Tibial nerve (tissue), 4 donors: Measurements from ENCODE around the gene JUND. TPM values are rescaled to one million over a fixed set of nuclear protein-coding genes. Genes with fewer than 3 reads are reported as not detected.

Experiments
- DNase-seq, 2 donors: peaks; one replicate each; pipeline ENCODE4 v3.0.0-alpha.2; 2019; ENCODE audit warnings: low spot score in 2 of 2
- H3K27ac ChIP-seq, 4 donors: fragments of 200-600 bp; sonication (generic) in 3 of 4; one replicate each; pipeline ENCODE4 v1.5.1; 2017 to 2019; ENCODE audit warnings: mild to moderate bottlenecking in 1 of 4
- H3K27me3 ChIP-seq, 2 donors: fragments of 200-600 bp; sonication (generic) in 1 of 2; one replicate each; pipeline versions ENCODE4 v1.5.1 to v1.6.0; 2017 to 2019
- H3K36me3 ChIP-seq, 3 donors: fragments of 200-600 bp; sonication (generic); one replicate each; pipeline ENCODE4 v1.5.1; 2018 to 2019
- H3K4me1 ChIP-seq, 4 donors: fragments of 200-600 bp; sonication (generic) in 3 of 4; one replicate each; pipeline ENCODE4 v1.5.1; 2017 to 2019
- H3K4me3 ChIP-seq, 4 donors: fragments of 200-600 bp; sonication (generic) in 3 of 4; one replicate each; pipeline ENCODE4 v1.5.1; 2017 to 2019; ENCODE audit warnings: mild to moderate bottlenecking in 1 of 4, moderate library complexity in 1 of 4
- H3K9me3 ChIP-seq, 4 donors: fragments of 200-600 bp; sonication (generic) in 3 of 4; one replicate each; pipeline ENCODE4 v1.5.1; 2017 to 2019
- CTCF ChIP-seq, 5 experiments: fragments of 200-600 bp in 3 of 5; fragments of 450-650 bp in 2 of 5; sonication (generic) in 3 of 5; IDR thresholded peaks; one replicate each; pipeline ENCODE4 v1.5.1; 2016 to 2019; ENCODE audit warnings: antibody characterized with exemption in 5 of 5, mild to moderate bottlenecking in 3 of 5, moderate library complexity in 2 of 5
- EP300 ChIP-seq, 2 donors: sonication (generic); formaldehyde crosslinking; IDR thresholded peaks; one replicate each; pipeline ENCODE4 v1.6.1; 2017; ENCODE audit warnings: antibody characterized with exemption in 2 of 2, mild to moderate bottlenecking in 1 of 2
- POLR2A ChIP-seq, 2 donors: fragments of 450-650 bp; IDR thresholded peaks; one replicate each; pipeline ENCODE4 v1.6.1; 2017; ENCODE audit warnings: antibody characterized with exemption in 2 of 2, mild to moderate bottlenecking in 2 of 2, moderate library complexity in 2 of 2
- WGBS, 2 donors: methylation state at CpG; one replicate each; pipeline ENCODE4 v1.1.5; 2018; 5-methylcytosine and 5-hydroxymethylcytosine counted together
- total RNA-seq, 4 donors: library from RNA; depleted of rRNA; stranded (reverse); fragments of >200 nt; gene quantifications; one replicate each; pipeline ENCODE4 v1.1.0, GENCODE V29; 2016

JUND gene
- total RNA-seq, 4 donors from 2014 or later: 309 to 553 (median 486) TPM

- peaks cover 0 to 13% (median 0%) of the 10 kb centered on the region in 4 donors for H3K4me1 ChIP-seq
- H3K27me3 ChIP-seq: peaks cover 0 to 20% of the 10 kb centered on the region in 2 donors
- H3K27ac ChIP-seq: no peak overlapping the region
- peak in 1 of 2 donors; percentile 40 for TF ChIP-seq EP300 (IDR thresholded peaks at IDR 0.05)
- no peak for TF ChIP-seq POLR2A (IDR thresholded peaks at IDR 0.05)
- TF ChIP-seq CTCF (IDR thresholded peaks at IDR 0.05): peak; percentile 90 to 98 (median 96)
- peaks cover 0 to 6% (median 0%) of the 10 kb centered on the region in 4 donors for H3K9me3 ChIP-seq
- H3K4me3 ChIP-seq: no peak overlapping the region
- WGBS, 2 donors: 20 to 28% methylated on average over 18 to 23 of the region's 23 CpGs
- DNase-seq: peak; percentile 62 to 87
- peaks cover 0 to 5% (median 0%) of the 10 kb centered on the region in 3 donors for H3K36me3 ChIP-seq
These were observed 29.6 kb downstream of the JUND start for GRCh38 chr19:18251587-18252369.

GRCh38 chr19:18249834-18250233, 31.6 kb downstream of the JUND start:
- no peak overlapping the region for H3K4me3 ChIP-seq
- WGBS, 2 donors: 77 to 96% methylated on average over 5 of the region's 5 CpGs
- TF ChIP-seq EP300 (IDR thresholded peaks at IDR 0.05) (no peak), CTCF (IDR thresholded peaks at IDR 0.05) (no peak), POLR2A (IDR thresholded peaks at IDR 0.05) (no peak)

GRCh38 chr19:18245297-18245696, 36.1 kb downstream of the JUND start:
- Histone ChIP-seq H3K4me3 (no peak overlapping the region), H3K27ac (no peak overlapping the region), H3K36me3 (no peaks in the 10 kb centered on the region), H3K4me1 (peaks cover 0 to 4% (median 0%) of the 10 kb centered on the region in 4 donors), H3K9me3 (peaks cover 0 to 4% (median 0%) of the 10 kb centered on the region in 4 donors), H3K27me3 (no peaks in the 10 kb centered on the region)
- no peak for TF ChIP-seq CTCF (IDR thresholded peaks at IDR 0.05)
- no peak for TF ChIP-seq POLR2A (IDR thresholded peaks at IDR 0.05)
- no peak for TF ChIP-seq EP300 (IDR thresholded peaks at IDR 0.05)
- DNase-seq: no peak
- 65 to 75% methylated on average over 7 of the region's 7 CpGs for WGBS, 2 donors

More at GRCh38 chr19:18249834-18250233, 31.6 kb downstream of the JUND start:
- Histone ChIP-seq H3K9me3 (peaks cover 0 to 6% (median 0%) of the 10 kb centered on the region in 4 donors), H3K4me1 (peaks cover 0 to 6% (median 0%) of the 10 kb centered on the region in 4 donors), H3K27me3 (peaks cover 0 to 12% of the 10 kb centered on the region in 2 donors), H3K36me3 (no peaks in the 10 kb centered on the region), H3K27ac (no peak overlapping the region)
- DNase-seq: no peak

- WGBS, 2 donors: 31 to 35% methylated on average over 12 of the region's 12 CpGs
- no peaks in the 10 kb centered on the region for H3K36me3 ChIP-seq
- no peak for DNase-seq
- peaks cover 0 to 4% (median 0%) of the 10 kb centered on the region in 4 donors for H3K4me1 ChIP-seq
- peaks cover 2 to 34% of the 10 kb centered on the region in 2 donors for H3K27me3 ChIP-seq
- no peaks in the 10 kb centered on the region for H3K9me3 ChIP-seq
- H3K4me3 ChIP-seq: no peak overlapping the region
- TF ChIP-seq POLR2A (IDR thresholded peaks at IDR 0.05) (no peak), EP300 (IDR thresholded peaks at IDR 0.05) (no peak), CTCF (IDR thresholded peaks at IDR 0.05) (no peak)
- H3K27ac ChIP-seq: no peak overlapping the region
These were observed 42.1 kb downstream of the JUND start for GRCh38 chr19:18239303-18239702.

GRCh38 chr19:18234194-18234593, 47.2 kb downstream of the JUND start:
- TF ChIP-seq EP300 (IDR thresholded peaks at IDR 0.05): no peak
- no peak for TF ChIP-seq CTCF (IDR thresholded peaks at IDR 0.05)
- no peak for TF ChIP-seq POLR2A (IDR thresholded peaks at IDR 0.05)
- peaks cover 0 to 15% (median 2%) of the 10 kb centered on the region in 4 donors for H3K9me3 ChIP-seq
- no peaks in the 10 kb centered on the region for H3K36me3 ChIP-seq
- H3K27me3 ChIP-seq: peaks cover 2 to 76% of the 10 kb centered on the region in 2 donors
- no peak overlapping the region for H3K4me3 ChIP-seq
- H3K27ac ChIP-seq: no peak overlapping the region
- DNase-seq: no peak
- WGBS, 2 donors: 28 to 37% methylated on average over 5 to 6 of the region's 6 CpGs
- peaks cover 0 to 10% (median 0%) of the 10 kb centered on the region in 4 donors for H3K4me1 ChIP-seq
